IPS-NIHi11 (cell line): ENCODE data around the gene KCNE5.
A peak's percentile ranks its signal among the peaks of the same experiment; 100 is the strongest.
"Not testable (repeated sequence)": the region's sequence is repeated elsewhere in the genome, so short reads cannot be mapped to it uniquely, and the experiment has no call there.

ENCODE experiments used
- DNase-seq: peaks from one replicate; pipeline ENCODE4 v3.0.0; 2012; ENCODE audit warnings: mixed read lengths, low spot score

Gene KCNE5

GRCh38 chrX:109624641-109625616 is at the start of gene KCNE5:
Gene KCNE5, minus strand, starts transcription at chrX:109625172. Its CDS starts 152 bp downstream, at chrX:109625020.
- peak; percentile 76 for DNase-seq

GRCh38 chrX:109672239-109672638 is 47.3 kb upstream of the KCNE5 start:
- DNase-seq: no peak

DNA sequence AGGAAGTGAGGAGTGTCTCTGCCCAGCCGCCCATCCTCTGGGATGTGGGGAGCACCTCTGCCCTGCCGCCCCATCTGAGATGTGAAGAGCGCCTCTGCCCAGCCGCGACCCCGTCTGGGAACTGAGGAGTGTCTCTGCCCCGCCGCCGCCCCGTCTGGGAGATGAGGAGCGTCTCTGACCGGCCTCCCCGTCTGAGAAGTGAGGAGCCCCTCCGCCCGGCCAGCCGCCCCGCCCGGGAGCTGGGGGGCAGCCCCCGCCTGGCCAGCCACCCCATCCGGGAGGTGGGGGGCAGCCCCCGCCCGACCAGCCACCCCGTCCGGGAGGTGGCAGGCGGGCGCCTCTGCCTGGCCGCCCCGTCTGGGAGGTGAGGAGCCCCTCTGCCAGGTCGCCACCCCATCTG is 46.2 kb upstream of the KCNE5 start:
- DNase-seq: not testable (repeated sequence)

- DNase-seq: no peak
These were observed 43.0 kb upstream of the KCNE5 start for GRCh38 chrX:109667986-109668385.

GRCh38 chrX:109660435-109661143 is 35.6 kb upstream of the KCNE5 start:
- no peak for DNase-seq

DNA sequence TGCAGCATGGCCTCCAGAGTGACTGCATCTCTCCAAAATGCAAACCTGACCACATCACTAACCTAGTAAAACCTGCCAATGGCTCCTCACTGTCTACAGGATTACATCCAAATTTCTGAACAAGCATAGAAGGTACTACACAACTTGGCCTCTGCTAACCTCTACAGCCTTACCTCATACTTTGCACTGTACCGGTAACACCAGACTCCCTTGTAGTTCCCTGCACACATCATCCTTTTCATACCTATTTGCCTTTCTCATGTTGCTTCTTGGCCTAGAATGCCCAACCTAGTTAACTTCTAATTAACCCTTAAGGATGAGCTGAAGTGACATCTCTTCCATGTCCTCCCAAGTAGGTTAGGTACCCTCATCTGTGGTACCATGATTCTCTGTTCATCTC is 33.4 kb upstream of the KCNE5 start:
- DNase-seq: no peak

DNA sequence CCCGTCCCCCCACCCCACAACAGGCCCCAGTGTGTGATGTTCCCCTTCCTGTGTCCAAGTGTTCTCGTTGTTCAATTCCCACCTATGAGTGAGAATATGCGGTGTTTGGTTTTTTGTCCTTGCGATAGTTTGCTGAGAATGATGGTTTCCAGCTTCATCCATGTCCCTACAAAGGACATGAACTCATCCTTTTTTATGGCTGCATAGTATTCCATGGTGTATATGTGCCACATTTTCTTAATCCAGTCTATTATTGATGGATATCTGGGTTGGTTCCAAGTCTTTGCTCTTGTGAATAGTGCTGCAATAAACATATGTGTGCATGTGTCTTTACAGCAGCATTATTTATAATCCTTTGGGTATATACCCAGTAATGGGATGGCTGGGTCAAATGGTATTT is 32.4 kb upstream of the KCNE5 start:
- not testable (repeated sequence) for DNase-seq

DNA sequence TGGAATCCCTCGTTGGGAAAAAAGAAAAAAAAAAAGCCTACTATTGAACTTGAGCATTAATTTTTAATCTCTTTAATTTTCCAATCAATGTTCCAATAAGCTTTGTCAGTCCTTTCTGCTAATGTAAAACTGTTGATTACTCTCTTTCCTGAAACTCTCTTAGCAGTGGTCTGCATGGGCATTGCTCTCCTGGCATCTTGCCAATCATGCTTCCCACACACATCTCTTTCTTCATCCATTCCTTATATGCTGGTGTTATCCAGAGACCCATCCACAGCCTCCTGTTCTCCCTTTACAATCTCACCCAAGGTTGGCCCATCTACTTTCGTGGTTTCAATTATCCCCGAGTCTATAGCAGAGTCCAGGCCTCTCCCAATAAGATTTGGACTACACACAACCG is 31.8 kb upstream of the KCNE5 start:
- DNase-seq: no peak

- no peak for DNase-seq
These were observed 30.7 kb upstream of the KCNE5 start for GRCh38 chrX:109655502-109656201.

- no peak for DNase-seq
These were observed 29.6 kb upstream of the KCNE5 start for GRCh38 chrX:109654516-109655109.

- DNase-seq: not testable (repeated sequence)
These were observed 19.7 kb upstream of the KCNE5 start for GRCh38 chrX:109644671-109645070.

- DNase-seq: no peak
These were observed 18.7 kb upstream of the KCNE5 start for GRCh38 chrX:109643687-109644086.

- DNase-seq: no peak
These were observed 13.2 kb upstream of the KCNE5 start for GRCh38 chrX:109638158-109638557.

GRCh38 chrX:109637477-109637876 is 12.5 kb upstream of the KCNE5 start:
- DNase-seq: not testable (repeated sequence)

DNA sequence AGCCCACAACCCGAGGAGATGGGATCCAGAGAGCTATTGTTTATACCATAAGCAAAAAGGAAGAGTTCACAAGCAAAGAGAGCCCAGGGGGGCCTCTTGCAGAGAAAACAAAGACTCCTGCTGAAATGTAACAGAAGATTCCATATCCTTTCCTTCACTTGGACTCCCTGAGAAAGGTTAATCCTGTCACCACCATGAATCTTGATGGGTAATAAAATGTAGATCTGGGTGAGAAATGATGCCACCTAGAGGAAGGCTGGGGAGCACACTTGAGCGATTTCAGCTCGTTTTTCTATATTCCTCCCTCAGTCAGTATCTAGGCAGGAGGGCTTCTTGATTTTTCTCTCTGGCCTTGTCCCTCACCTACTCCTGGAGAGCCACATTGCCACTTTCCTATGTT is 10.2 kb upstream of the KCNE5 start:
- DNase-seq: peak; percentile 38

- peak; percentile 47 for DNase-seq
These were observed 8.0 kb upstream of the KCNE5 start for GRCh38 chrX:109632906-109633504.

DNA sequence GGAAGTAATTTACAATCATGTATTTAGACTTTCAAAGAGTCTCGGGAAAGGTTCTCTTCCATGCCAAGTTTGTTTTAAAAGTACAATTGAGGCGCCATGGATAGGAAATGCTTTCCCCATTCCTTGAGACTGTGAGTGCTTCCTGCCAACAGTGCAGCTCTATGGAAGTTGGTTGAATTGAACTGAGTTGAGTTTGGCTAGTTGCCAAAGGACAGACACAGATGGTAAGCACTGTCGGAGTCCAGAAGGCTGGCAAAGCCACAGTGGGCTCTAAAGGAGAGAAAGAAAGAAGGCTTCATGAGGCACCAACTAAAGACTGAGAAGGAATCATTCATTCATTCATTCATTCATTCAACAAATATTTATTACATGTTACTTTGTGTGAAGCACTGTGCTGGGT is 4.3 kb upstream of the KCNE5 start:
- no peak for DNase-seq

DNA sequence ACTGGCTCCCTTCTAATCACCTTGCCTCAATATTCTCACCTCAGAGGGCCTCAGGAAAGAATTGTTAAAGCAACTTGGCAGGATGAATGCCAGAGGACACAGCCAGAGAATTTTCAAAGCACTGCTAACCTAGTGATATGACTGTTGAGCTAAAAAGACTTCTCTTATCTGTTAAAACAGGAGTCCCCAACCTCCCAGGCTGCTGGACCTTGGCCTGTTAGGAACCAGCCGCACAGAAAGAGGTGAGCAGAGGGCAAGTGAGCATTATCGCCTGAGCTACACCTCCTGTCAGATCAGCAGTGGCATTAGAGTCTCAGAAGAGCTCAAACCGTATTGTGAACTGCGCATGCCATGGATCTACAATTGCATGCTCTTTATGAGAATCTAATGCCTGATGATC is 1.7 kb upstream of the KCNE5 start:
- no peak for DNase-seq

GRCh38 chrX:109623997-109624396 is 975 bp downstream of the KCNE5 start:
- DNase-seq: no peak

DNA sequence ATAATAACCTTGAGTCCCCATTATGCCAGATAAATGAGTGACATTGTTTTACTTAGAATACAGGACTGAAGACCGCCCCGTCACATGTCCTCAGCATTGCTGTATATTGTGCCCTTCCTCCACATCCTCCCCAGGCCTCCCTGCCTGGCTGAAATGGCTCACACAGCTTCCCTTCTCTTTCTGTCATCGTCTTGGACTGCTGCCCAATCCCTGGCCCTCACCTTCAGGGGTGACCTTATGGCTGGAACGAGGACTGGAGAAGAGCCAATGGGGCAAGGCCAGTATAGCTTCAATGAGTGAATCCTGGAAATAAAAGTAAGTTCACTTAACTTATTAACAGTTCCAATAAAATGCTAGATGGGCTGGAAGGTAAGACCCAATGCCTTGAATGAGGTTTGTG is 2.7 kb downstream of the KCNE5 start:
- DNase-seq: no peak

DNA sequence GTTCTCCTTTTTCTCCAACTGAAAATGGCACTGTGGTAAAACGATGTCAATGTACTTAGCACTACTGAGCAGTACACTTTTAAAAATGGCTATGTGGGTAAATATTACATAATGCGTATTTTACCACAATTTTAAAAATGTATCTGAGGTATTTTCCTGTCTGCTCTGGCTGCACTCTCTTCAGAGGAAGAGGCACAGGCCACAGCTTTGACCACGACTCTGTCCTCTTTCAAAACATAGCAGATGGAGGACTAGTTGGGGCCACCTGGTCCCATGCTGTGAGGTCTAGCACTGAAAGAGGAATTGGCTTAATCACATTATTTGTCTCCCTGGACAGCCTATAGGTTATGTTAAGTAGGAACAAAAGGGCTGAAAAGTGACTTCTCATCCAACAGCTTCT is 5.2 kb downstream of the KCNE5 start:
- no peak for DNase-seq

DNA sequence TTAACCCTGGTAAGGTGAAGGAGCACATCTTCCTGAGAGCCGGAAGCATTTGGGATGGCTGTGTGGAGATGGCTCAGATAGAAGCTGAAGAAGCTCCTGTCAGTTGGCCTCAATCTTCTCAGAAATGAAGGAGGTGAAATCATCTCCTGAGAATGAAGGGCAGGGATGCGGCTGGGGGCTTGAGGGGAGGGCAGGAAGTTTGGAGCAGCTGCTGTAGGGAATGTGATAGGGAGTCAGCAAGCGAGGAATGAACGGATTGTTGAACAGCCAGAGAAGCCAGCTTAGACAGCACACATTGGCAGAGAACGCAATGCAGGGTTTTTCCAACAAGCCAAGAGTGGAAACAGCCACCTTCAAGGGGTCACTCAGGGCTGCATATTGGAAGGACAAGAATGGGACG is 10.0 kb downstream of the KCNE5 start:
- DNase-seq: no peak
